ENCODE measurements around the gene LIMS2.

DNA sequence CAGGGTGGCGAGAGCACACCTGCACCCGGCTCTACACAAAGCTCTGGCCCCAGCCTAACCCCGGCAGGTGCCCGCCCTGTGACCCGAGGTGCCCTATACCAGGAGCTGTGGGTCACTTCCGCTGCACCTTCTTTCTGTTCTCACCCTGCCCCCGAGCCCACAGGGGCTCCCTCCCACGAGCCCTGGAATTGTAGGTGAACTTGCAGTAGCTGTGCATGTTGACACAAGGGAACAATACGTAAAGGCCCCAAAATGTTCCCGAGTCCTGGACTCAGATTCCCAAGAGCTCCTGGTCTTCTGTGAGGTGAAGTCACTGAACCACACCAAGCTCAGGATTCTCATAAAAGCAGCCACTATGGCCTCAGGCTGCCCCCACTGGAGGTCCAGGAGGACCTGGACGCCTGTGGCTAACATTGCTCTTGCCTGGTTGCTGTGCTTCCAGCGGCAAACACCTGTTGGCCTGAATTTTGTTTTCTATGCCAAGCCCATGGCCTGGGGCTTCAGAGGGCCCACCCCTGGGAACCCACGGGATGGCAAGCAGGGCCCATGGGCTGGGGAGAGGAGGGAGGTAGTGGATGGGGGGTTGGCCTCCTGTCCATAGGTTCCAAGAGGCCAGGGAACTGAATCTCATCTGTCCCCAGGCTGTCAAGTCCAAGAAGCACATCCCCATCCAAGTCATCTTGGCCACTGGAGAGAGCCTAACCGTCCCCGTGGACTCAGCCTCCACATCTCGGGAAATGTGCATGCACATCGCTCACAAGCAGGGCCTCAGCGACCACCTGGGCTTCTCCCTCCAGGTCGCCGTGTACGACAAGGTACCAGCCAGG is 52.6 kb downstream of the LIMS2 start:
- no peak for TF ChIP-seq POLR2A (IDR thresholded peaks at IDR 0.05; ENCODE audit: low read length)
- TF ChIP-seq, protein P1, sequence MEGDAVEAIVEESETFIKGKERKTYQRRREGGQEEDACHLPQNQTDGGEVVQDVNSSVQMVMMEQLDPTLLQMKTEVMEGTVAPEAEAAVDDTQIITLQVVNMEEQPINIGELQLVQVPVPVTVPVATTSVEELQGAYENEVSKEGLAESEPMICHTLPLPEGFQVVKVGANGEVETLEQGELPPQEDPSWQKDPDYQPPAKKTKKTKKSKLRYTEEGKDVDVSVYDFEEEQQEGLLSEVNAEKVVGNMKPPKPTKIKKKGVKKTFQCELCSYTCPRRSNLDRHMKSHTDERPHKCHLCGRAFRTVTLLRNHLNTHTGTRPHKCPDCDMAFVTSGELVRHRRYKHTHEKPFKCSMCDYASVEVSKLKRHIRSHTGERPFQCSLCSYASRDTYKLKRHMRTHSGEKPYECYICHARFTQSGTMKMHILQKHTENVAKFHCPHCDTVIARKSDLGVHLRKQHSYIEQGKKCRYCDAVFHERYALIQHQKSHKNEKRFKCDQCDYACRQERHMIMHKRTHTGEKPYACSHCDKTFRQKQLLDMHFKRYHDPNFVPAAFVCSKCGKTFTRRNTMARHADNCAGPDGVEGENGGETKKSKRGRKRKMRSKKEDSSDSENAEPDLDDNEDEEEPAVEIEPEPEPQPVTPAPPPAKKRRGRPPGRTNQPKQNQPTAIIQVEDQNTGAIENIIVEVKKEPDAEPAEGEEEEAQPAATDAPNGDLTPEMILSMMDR (IDR thresholded peaks at IDR 0.05) = no peak
- TF ChIP-seq RFX5 (IDR thresholded peaks at IDR 0.05) = no peak
- TF ChIP-seq, protein P2, sequence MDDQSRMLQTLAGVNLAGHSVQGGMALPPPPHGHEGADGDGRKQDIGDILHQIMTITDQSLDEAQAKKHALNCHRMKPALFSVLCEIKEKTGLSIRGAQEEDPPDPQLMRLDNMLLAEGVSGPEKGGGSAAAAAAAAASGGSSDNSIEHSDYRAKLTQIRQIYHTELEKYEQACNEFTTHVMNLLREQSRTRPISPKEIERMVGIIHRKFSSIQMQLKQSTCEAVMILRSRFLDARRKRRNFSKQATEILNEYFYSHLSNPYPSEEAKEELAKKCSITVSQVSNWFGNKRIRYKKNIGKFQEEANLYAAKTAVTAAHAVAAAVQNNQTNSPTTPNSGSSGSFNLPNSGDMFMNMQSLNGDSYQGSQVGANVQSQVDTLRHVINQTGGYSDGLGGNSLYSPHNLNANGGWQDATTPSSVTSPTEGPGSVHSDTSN (IDR thresholded peaks at IDR 0.05) = no peak
- TF ChIP-seq, protein P3, sequence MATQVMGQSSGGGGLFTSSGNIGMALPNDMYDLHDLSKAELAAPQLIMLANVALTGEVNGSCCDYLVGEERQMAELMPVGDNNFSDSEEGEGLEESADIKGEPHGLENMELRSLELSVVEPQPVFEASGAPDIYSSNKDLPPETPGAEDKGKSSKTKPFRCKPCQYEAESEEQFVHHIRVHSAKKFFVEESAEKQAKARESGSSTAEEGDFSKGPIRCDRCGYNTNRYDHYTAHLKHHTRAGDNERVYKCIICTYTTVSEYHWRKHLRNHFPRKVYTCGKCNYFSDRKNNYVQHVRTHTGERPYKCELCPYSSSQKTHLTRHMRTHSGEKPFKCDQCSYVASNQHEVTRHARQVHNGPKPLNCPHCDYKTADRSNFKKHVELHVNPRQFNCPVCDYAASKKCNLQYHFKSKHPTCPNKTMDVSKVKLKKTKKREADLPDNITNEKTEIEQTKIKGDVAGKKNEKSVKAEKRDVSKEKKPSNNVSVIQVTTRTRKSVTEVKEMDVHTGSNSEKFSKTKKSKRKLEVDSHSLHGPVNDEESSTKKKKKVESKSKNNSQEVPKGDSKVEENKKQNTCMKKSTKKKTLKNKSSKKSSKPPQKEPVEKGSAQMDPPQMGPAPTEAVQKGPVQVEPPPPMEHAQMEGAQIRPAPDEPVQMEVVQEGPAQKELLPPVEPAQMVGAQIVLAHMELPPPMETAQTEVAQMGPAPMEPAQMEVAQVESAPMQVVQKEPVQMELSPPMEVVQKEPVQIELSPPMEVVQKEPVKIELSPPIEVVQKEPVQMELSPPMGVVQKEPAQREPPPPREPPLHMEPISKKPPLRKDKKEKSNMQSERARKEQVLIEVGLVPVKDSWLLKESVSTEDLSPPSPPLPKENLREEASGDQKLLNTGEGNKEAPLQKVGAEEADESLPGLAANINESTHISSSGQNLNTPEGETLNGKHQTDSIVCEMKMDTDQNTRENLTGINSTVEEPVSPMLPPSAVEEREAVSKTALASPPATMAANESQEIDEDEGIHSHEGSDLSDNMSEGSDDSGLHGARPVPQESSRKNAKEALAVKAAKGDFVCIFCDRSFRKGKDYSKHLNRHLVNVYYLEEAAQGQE (IDR thresholded peaks at IDR 0.05) = no peak
- no peak for TF ChIP-seq ESRRA (IDR thresholded peaks at IDR 0.05; ENCODE audit: borderline replicate concordance, low read length)
- TF ChIP-seq KDM1A (IDR thresholded peaks at IDR 0.05; ENCODE audit: low read depth) = no peak
- no peak for TF ChIP-seq SREBF2 (IDR thresholded peaks at IDR 0.05)
- TF ChIP-seq EP300 (IDR thresholded peaks at IDR 0.05) = no peak
- TF ChIP-seq, protein P4, sequence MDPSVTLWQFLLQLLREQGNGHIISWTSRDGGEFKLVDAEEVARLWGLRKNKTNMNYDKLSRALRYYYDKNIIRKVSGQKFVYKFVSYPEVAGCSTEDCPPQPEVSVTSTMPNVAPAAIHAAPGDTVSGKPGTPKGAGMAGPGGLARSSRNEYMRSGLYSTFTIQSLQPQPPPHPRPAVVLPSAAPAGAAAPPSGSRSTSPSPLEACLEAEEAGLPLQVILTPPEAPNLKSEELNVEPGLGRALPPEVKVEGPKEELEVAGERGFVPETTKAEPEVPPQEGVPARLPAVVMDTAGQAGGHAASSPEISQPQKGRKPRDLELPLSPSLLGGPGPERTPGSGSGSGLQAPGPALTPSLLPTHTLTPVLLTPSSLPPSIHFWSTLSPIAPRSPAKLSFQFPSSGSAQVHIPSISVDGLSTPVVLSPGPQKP (IDR thresholded peaks at IDR 0.05; ENCODE audit: low read depth, low read length) = no peak
